Endothelial cell of umbilical vein (primary cell): ENCODE data around the gene HECA. TPM values are rescaled to one million over a fixed set of nuclear protein-coding genes. Genes with fewer than 3 reads are reported as not detected.

Experiments
- BruUV-seq: library from RNA; stranded (reverse); fragments of 400-500 nt; replicated peaks from 2 replicates; lab custom pipeline; 2021; lab: Mats Ljungman, UMichigan
- CTCF ChIA-PET: fragments of 300-600, 350-600 bp; sonication (Branson Sonifier 250); formaldehyde crosslinking; loops from one replicate; lab custom pipeline; 2021; ENCODE audit warnings: antibody characterized with exemption, inconsistent platforms; lab: Charles Lee
- POLR2A ChIA-PET: fragments of 300-600, 350-600 bp; sonication (Branson Sonifier 250); formaldehyde crosslinking; loops from one replicate; lab custom pipeline; 2021; ENCODE audit warnings: antibody characterized with exemption, inconsistent platforms; lab: Charles Lee
- DNase-seq: peaks from one replicate; pipeline ENCODE4 v3.0.0-alpha.2; 2011; ENCODE audit warnings: low read depth, low spot score
- FAIRE-seq: peaks from 2 replicates; lab custom pipeline; 2011; peaks lifted over from hg19 to GRCh38; lab: Jason Lieb, UNC
- H2AFZ ChIP-seq: 2 replicates; pipeline ENCODE4 v1.6.0; 2012; ENCODE audit warnings: low read depth, low read length, control low read depth, inconsistent platforms
- H3K27ac ChIP-seq: 2 replicates; pipeline ENCODE4 v1.5.1; 2011; ENCODE audit warnings: low read depth, mild to moderate bottlenecking, control low read depth, low read length, moderate library complexity; ENCODE audit not compliant: insufficient read depth
- H3K27me3 ChIP-seq, 2 experiments: 2 replicates each; pipeline versions ENCODE4 v1.6.0 to v1.6.1; 2011; ENCODE audit warnings: low read length in 2 of 2, mixed read lengths in 1 of 2; ENCODE audit not compliant: control insufficient read depth in 2 of 2, insufficient read depth in 2 of 2
- H3K36me3 ChIP-seq, 2 experiments: 2 replicates in 1 of 2; 3 replicates in 1 of 2; pipeline ENCODE4 v1.5.1; 2011; ENCODE audit warnings: low read length in 2 of 2, mild to moderate bottlenecking in 1 of 2, moderate library complexity in 1 of 2; ENCODE audit not compliant: control insufficient read depth in 2 of 2, insufficient read depth in 2 of 2; ENCODE audit errors: extremely low read depth in 1 of 2
- H3K4me1 ChIP-seq: 3 replicates; pipeline ENCODE4 v1.5.1; 2011; ENCODE audit warnings: mild to moderate bottlenecking, low read length; ENCODE audit not compliant: control insufficient read depth, insufficient read depth; ENCODE audit errors: extremely low read depth
- H3K4me2 ChIP-seq: 2 replicates; pipeline ENCODE4 v1.6.1; 2011; ENCODE audit warnings: low read length, control low read depth, mixed read lengths; ENCODE audit not compliant: insufficient read depth
- H3K4me3 ChIP-seq, 3 experiments: fragments of 200-600 bp in 1 of 3; sonication (generic), shearing (Covaris generic) in 1 of 3; replicated peaks in 1 of 3; 2 replicates each; pipeline ENCODE4 v1.5.1; 2011 to 2016; ENCODE audit warnings: control low read depth in 3 of 3, low read length in 3 of 3, mild to moderate bottlenecking in 2 of 3, inconsistent platforms in 1 of 3, low read depth in 1 of 3, moderate library complexity in 1 of 3; ENCODE audit not compliant: insufficient read depth in 1 of 3
- H3K79me2 ChIP-seq: 2 replicates; pipeline ENCODE4 v1.6.0; 2012; ENCODE audit warnings: low read length, inconsistent platforms; ENCODE audit not compliant: control insufficient read depth, insufficient read depth
- H3K9ac ChIP-seq: replicated peaks from 2 replicates; pipeline ENCODE3; 2011; ENCODE audit warnings: low read length, control low read depth; ENCODE audit not compliant: insufficient read depth; ENCODE audit errors: extremely low read depth
- H3K9me1 ChIP-seq: replicated peaks from 3 replicates; pipeline ENCODE4 v1.6.0; 2011; ENCODE audit warnings: mild to moderate bottlenecking, low read length; ENCODE audit not compliant: control insufficient read depth, insufficient read depth; ENCODE audit errors: extremely low read depth
- H3K9me3 ChIP-seq: replicated peaks from 2 replicates; pipeline ENCODE4 v1.5.1; 2012; ENCODE audit warnings: low read length, inconsistent platforms; ENCODE audit not compliant: control insufficient read depth, insufficient read depth
- H4K20me1 ChIP-seq: replicated peaks from 2 replicates; pipeline ENCODE3; 2011; ENCODE audit warnings: mild to moderate bottlenecking, low read length; ENCODE audit not compliant: control insufficient read depth, insufficient read depth; ENCODE audit errors: extremely low read depth
- EZH2 ChIP-seq: IDR thresholded peaks from 2 replicates; pipeline ENCODE4 v1.6.1; 2012; ENCODE audit warnings: borderline replicate concordance, low read depth, mild to moderate bottlenecking, moderate library complexity, low read length, inconsistent platforms; ENCODE audit not compliant: severe bottlenecking
- FOS ChIP-seq: IDR thresholded peaks from 2 replicates; pipeline ENCODE4 v1.6.1; 2011; ENCODE audit warnings: mild to moderate bottlenecking, low read length, moderate library complexity, borderline replicate concordance; ENCODE audit not compliant: insufficient read depth
- GATA2 ChIP-seq: IDR thresholded peaks from 2 replicates; pipeline ENCODE4 v1.7.0; 2011; ENCODE audit warnings: low read depth, mild to moderate bottlenecking, moderate library complexity, mixed read lengths, low read length; ENCODE audit not compliant: insufficient read length, insufficient read depth
- JUN ChIP-seq: IDR thresholded peaks from 2 replicates; pipeline ENCODE4 v1.6.1; 2011; ENCODE audit warnings: borderline replicate concordance, low read depth; ENCODE audit not compliant: insufficient read length, insufficient read depth
- MAX ChIP-seq: IDR thresholded peaks from 2 replicates; pipeline ENCODE4 v1.6.1; 2011; ENCODE audit not compliant: insufficient read depth, insufficient read length
- MYC ChIP-seq: IDR thresholded peaks from one replicate; pipeline ENCODE4 v1.6.1; 2011; ENCODE audit warnings: mild to moderate bottlenecking, low read depth, low read length
- POLR2A ChIP-seq: IDR thresholded peaks from 2 replicates; pipeline ENCODE4 v1.6.1; 2012; ENCODE audit warnings: low read depth, mild to moderate bottlenecking, control low read depth, low read length
- POLR2AphosphoS5 ChIP-seq: IDR thresholded peaks from 2 replicates; pipeline ENCODE4 v1.6.1; 2012; ENCODE audit warnings: low read depth, mild to moderate bottlenecking, control low read depth, low read length, moderate library complexity; ENCODE audit not compliant: insufficient read depth
- dilution Hi-C: fragments of 300-500 bp; cut with MboI; formaldehyde crosslinking; loops from one replicate; pipeline ENCODE4 v1.15.0; 2019; ENCODE audit warnings: low sequenced_read_pairs; ENCODE audit not compliant: extremely low pct_ligation_motif_present
- intact Hi-C: fragments of 100-400 bp; cut with micrococcal nuclease; formaldehyde crosslinking; loops from one replicate; pipeline ENCODE4 v1.10.0; 2022
- polyA plus RNA-seq, 4 experiments: library from polyadenylated mRNA; depleted of rRNA in 3 of 4; stranded (reverse) in 3 of 4; unstranded in 1 of 4; fragments of >200 nt; gene quantifications; 2 replicates each; pipeline versions ENCODE4 v1.2.1 to v1.2.3, GENCODE V29; 2011 to 2012; ENCODE audit warnings: missing spikeins in 1 of 4
- total RNA-seq: library from RNA; stranded (reverse); gene quantifications from 2 replicates; pipeline ENCODE4 v1.2.3, GENCODE V29; 2021
- TF ChIP-seq, protein P1 (sequence below), 2 donors: IDR thresholded peaks; 1 replicate in 1 of 2; 2 replicates in 1 of 2; pipeline ENCODE4 v1.5.1; 2011; ENCODE audit warnings: low read length in 2 of 2, mild to moderate bottlenecking in 2 of 2, moderate library complexity in 2 of 2, control low read depth in 1 of 2, inconsistent platforms in 1 of 2, low read depth in 1 of 2; ENCODE audit not compliant: insufficient read depth in 1 of 2; ENCODE audit errors: extremely low read depth in 1 of 2

HECA gene
- total and polyA plus RNA-seq, 2 donors (not counting 3 experiments of a cell fraction or from before 2014, with no cell fraction given) = 5.8 to 16.7 TPM

- FAIRE-seq (no peak), DNase-seq (no peak)
- Histone ChIP-seq H3K4me3 (no peak overlapping the region), H4K20me1 (no peaks in the 10 kb centered on the region), H3K27ac (no peak overlapping the region), H3K79me2 (peaks cover 3% of the 10 kb centered on the region), H3K9me1 (no peaks in the 10 kb centered on the region), H2AFZ (no peak overlapping the region), H3K36me3 (peaks cover 0 to 6% of the 10 kb centered on the region in 2 experiments), H3K9ac (no peak overlapping the region), H3K9me3 (no peaks in the 10 kb centered on the region), H3K4me1 (no peaks in the 10 kb centered on the region), H3K27me3 (no peaks in the 10 kb centered on the region), H3K4me2 (no peak overlapping the region)
- TF ChIP-seq POLR2AphosphoS5 = no peak
- TF ChIP-seq JUN = no peak
- no peak for TF ChIP-seq EZH2
- no peak for TF ChIP-seq MYC
- no peak for TF ChIP-seq FOS
- no peak for TF ChIP-seq GATA2
- TF ChIP-seq, protein P1, sequence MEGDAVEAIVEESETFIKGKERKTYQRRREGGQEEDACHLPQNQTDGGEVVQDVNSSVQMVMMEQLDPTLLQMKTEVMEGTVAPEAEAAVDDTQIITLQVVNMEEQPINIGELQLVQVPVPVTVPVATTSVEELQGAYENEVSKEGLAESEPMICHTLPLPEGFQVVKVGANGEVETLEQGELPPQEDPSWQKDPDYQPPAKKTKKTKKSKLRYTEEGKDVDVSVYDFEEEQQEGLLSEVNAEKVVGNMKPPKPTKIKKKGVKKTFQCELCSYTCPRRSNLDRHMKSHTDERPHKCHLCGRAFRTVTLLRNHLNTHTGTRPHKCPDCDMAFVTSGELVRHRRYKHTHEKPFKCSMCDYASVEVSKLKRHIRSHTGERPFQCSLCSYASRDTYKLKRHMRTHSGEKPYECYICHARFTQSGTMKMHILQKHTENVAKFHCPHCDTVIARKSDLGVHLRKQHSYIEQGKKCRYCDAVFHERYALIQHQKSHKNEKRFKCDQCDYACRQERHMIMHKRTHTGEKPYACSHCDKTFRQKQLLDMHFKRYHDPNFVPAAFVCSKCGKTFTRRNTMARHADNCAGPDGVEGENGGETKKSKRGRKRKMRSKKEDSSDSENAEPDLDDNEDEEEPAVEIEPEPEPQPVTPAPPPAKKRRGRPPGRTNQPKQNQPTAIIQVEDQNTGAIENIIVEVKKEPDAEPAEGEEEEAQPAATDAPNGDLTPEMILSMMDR (IDR thresholded peaks at IDR 0.05; ENCODE audit: extremely low read depth in 1 of 2, insufficient read depth in 1 of 2, low read depth in 1 of 2, low read length in 2 of 2) = no peak
- TF ChIP-seq MAX = no peak
- no peak for TF ChIP-seq POLR2A
- ChIA-PET CTCF (no interaction called here), POLR2A (no interaction called here)
- dilution Hi-C loops = no loop called here
- no TSS peak for BruUV-seq
- intact Hi-C loops = no loop called here
These were observed 38.3 kb downstream of the HECA start for GRCh38 chr6:139173172-139173571.
